ENCODE results near the gene TICAM1. TPM values are rescaled to one million over a fixed set of nuclear protein-coding genes. Genes with fewer than 3 reads are reported as not detected.
"Not testable (repeated sequence)": the region's sequence is repeated elsewhere in the genome, so short reads cannot be mapped to it uniquely, and the experiment has no call there.

Gene TICAM1
- total and polyA plus RNA-seq, 2 donors from 2014 or later: 9.9 to 23.0 TPM

DNA sequence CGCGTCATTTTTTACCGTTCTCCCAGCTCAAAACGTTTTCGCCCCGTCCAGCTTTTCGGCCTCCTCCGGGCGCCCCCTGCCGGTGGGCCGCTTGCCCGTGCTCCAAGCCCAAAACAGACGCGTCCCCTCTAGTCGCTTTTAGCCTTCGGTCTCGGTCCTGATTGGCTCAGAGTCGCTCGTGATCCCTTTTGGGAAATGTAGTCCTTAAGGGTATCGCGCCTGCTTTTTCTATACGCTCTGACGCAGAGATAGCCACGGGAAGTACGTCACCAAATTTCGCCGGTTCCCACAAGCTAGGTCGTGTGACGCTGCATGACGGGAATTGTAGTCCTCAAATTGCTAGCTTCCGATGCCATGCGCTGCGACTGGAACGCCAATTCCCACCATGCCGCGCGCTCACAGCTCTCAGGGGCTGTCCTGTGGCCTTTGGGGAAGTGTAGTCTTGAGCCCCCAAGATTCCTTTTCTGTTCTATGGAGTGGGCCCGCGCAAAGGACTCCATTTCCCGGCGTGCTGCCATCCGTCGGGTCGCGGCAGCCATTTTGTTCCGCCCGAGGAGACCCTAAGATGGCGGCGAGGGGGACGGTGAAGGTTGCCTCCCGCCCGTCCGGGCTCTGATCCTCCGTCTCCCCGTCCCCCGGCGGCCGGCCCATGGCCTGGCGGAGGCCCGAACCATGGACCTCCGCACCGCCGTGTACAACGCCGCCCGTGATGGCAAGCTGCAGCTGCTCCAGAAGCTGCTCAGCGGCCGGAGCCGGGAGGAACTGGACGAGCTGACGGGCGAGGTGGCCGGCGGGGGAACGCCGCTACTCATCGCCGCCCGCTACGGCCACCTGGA is 40.1 kb downstream of the TICAM1 start, which contains the start of gene FEM1A:
FEM1A (plus strand) TSS at position 552 of the 836 bp plus-strand sequence; CDS start at position 673, 121 bp downstream.
- TF ChIP-seq, protein P1, sequence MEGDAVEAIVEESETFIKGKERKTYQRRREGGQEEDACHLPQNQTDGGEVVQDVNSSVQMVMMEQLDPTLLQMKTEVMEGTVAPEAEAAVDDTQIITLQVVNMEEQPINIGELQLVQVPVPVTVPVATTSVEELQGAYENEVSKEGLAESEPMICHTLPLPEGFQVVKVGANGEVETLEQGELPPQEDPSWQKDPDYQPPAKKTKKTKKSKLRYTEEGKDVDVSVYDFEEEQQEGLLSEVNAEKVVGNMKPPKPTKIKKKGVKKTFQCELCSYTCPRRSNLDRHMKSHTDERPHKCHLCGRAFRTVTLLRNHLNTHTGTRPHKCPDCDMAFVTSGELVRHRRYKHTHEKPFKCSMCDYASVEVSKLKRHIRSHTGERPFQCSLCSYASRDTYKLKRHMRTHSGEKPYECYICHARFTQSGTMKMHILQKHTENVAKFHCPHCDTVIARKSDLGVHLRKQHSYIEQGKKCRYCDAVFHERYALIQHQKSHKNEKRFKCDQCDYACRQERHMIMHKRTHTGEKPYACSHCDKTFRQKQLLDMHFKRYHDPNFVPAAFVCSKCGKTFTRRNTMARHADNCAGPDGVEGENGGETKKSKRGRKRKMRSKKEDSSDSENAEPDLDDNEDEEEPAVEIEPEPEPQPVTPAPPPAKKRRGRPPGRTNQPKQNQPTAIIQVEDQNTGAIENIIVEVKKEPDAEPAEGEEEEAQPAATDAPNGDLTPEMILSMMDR (IDR thresholded peaks at IDR 0.05; ENCODE audit: borderline replicate concordance, extremely low read depth, insufficient read depth): peak; percentile 98

GRCh38 chr19:4786412-4787016 is 45.0 kb downstream of the TICAM1 start:
- not testable (repeated sequence) for H3K27ac ChIP-seq (ENCODE audit: low read depth in 2 of 2, low read length in 2 of 2); H3K9me3 ChIP-seq (ENCODE audit: control insufficient read depth in 2 of 3, insufficient read depth in 1 of 3, low read length in 3 of 3); H3K36me3 ChIP-seq (ENCODE audit: control insufficient read depth in 2 of 3, insufficient read depth in 3 of 3, low read length in 3 of 3); H3K9ac ChIP-seq (ENCODE audit: low read length in 3 of 3); DNase-seq; FAIRE-seq; H3K4me3 ChIP-seq (ENCODE audit: low read length in 3 of 3); H3K4me1 ChIP-seq (ENCODE audit: control insufficient read depth in 2 of 3, insufficient read depth in 2 of 3, low read depth in 1 of 3, low read length in 3 of 3); H3K27me3 ChIP-seq (ENCODE audit: control insufficient read depth, insufficient read depth, low read length)
- intact Hi-C loops (cut with DNase I): loop anchor here (5.0 kb wide), 1 partner anchor 49 kb away; no protein-coding TSS in a partner anchor

More for the DNA sequence above, 40.1 kb downstream of the TICAM1 start, which contains the start of gene FEM1A:
- intact Hi-C loops (cut with DNase I): no loop called here
- no peaks in the 10 kb centered on the region for H3K9me3 ChIP-seq (ENCODE audit: control insufficient read depth in 2 of 3, insufficient read depth in 1 of 3, low read length in 3 of 3)
- DNase-seq: peak; percentile 100
- peak; percentile 99 for FAIRE-seq
- H3K4me3 ChIP-seq (ENCODE audit: low read length in 3 of 3): peak within 1 kb of the TSS; percentile 41 to 81 (median 52)
- H3K4me1 ChIP-seq (ENCODE audit: control insufficient read depth in 2 of 3, insufficient read depth in 2 of 3, low read depth in 1 of 3, low read length in 3 of 3): peaks cover 0 to 23% (median 0%) of the 10 kb centered on the region in 3 donors
- H3K27ac ChIP-seq (ENCODE audit: low read depth in 2 of 2, low read length in 2 of 2): peak within 1 kb of the TSS; percentile 78 to 85
- H3K36me3 ChIP-seq (ENCODE audit: control insufficient read depth in 2 of 3, insufficient read depth in 3 of 3, low read length in 3 of 3): peaks cover 0 to 8% (median 3%) of the 10 kb centered on the region in 3 donors
- no peaks in the 10 kb centered on the region for H3K27me3 ChIP-seq (ENCODE audit: control insufficient read depth, insufficient read depth, low read length)
- H3K9ac ChIP-seq (ENCODE audit: low read length in 3 of 3): peak within 1 kb of the TSS in 2 of 3 donors; percentile 69 to 76

- no peak for FAIRE-seq
- DNase-seq: no peak
- Histone ChIP-seq H3K4me1 (ENCODE audit: control insufficient read depth in 2 of 3, insufficient read depth in 2 of 3, low read depth in 1 of 3, low read length in 3 of 3) (no peaks in the 10 kb centered on the region), H3K27me3 (ENCODE audit: control insufficient read depth, insufficient read depth, low read length) (no peaks in the 10 kb centered on the region), H3K27ac (ENCODE audit: low read depth in 2 of 2, low read length in 2 of 2) (no peak overlapping the region), H3K9ac (ENCODE audit: low read length in 3 of 3) (no peak overlapping the region), H3K4me3 (ENCODE audit: low read length in 3 of 3) (no peak overlapping the region), H3K9me3 (ENCODE audit: control insufficient read depth in 2 of 3, insufficient read depth in 1 of 3, low read length in 3 of 3) (no peaks in the 10 kb centered on the region), H3K36me3 (ENCODE audit: control insufficient read depth in 2 of 3, insufficient read depth in 3 of 3, low read length in 3 of 3) (no peaks in the 10 kb centered on the region)
- TF ChIP-seq, protein P1 (IDR thresholded peaks at IDR 0.05; ENCODE audit: borderline replicate concordance, extremely low read depth, insufficient read depth): no peak
- intact Hi-C loops (cut with DNase I): no loop called here
Measured at GRCh38 chr19:4781801-4782200, 49.7 kb downstream of the TICAM1 start.

- no peak overlapping the region for H3K4me3 ChIP-seq (ENCODE audit: low read length in 3 of 3)
- TF ChIP-seq, protein P1 (IDR thresholded peaks at IDR 0.05; ENCODE audit: borderline replicate concordance, extremely low read depth, insufficient read depth): no peak
- DNase-seq (no peak), FAIRE-seq (no peak)
- no peaks in the 10 kb centered on the region for H3K4me1 ChIP-seq (ENCODE audit: control insufficient read depth in 2 of 3, insufficient read depth in 2 of 3, low read depth in 1 of 3, low read length in 3 of 3)
- H3K27ac ChIP-seq (ENCODE audit: low read depth in 2 of 2, low read length in 2 of 2): no peak overlapping the region
- H3K9me3 ChIP-seq (ENCODE audit: control insufficient read depth in 2 of 3, insufficient read depth in 1 of 3, low read length in 3 of 3): peaks cover 0 to under 1% (median 0%) of the 10 kb centered on the region in 3 donors
- no peaks in the 10 kb centered on the region for H3K27me3 ChIP-seq (ENCODE audit: control insufficient read depth, insufficient read depth, low read length)
- H3K9ac ChIP-seq (ENCODE audit: low read length in 3 of 3): no peak overlapping the region
- intact Hi-C loops (cut with DNase I): no loop called here
- no peaks in the 10 kb centered on the region for H3K36me3 ChIP-seq (ENCODE audit: control insufficient read depth in 2 of 3, insufficient read depth in 3 of 3, low read length in 3 of 3)
Measured at GRCh38 chr19:4780860-4781259, 50.7 kb downstream of the TICAM1 start.

DNA sequence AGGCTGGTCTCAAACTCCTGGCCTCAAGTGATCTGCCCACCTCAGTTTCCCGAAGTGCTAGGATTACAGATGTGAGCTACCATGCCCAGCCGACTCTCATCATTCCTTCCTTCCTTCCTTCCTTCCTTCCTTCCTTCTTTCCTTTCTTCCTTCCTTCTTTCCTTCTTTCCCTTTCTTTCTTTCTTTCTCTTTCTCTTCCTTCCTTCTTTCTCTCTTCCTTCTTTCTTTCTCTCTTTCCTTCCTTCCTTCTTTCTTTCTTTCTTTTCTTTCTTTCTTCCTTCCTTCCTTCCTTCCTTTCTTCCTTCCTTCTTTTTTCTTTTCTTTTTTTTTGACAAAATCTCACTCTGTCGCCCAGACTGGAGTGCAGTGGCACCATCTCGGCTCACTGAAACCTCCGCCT is 53.4 kb downstream of the TICAM1 start:
- intact Hi-C loops (cut with DNase I); DNase-seq; H3K9me3 ChIP-seq (ENCODE audit: control insufficient read depth in 2 of 3, insufficient read depth in 1 of 3, low read length in 3 of 3); H3K36me3 ChIP-seq (ENCODE audit: control insufficient read depth in 2 of 3, insufficient read depth in 3 of 3, low read length in 3 of 3); H3K27me3 ChIP-seq (ENCODE audit: control insufficient read depth, insufficient read depth, low read length); FAIRE-seq; H3K27ac ChIP-seq (ENCODE audit: low read depth in 2 of 2, low read length in 2 of 2); H3K4me1 ChIP-seq (ENCODE audit: control insufficient read depth in 2 of 3, insufficient read depth in 2 of 3, low read depth in 1 of 3, low read length in 3 of 3); H3K4me3 ChIP-seq (ENCODE audit: low read length in 3 of 3); H3K9ac ChIP-seq (ENCODE audit: low read length in 3 of 3): not testable (repeated sequence)
